HG02623 (cell line): ENCODE data around the gene GJA9.
"Not testable (repeated sequence)": the region's sequence is repeated elsewhere in the genome, so short reads cannot be mapped to it uniquely, and the experiment has no call there.

ENCODE experiments used
- ATAC-seq: cut with Tn5 transposase; IDR thresholded peaks from one replicate; pipeline ENCODE4 v1.9.1; 2021; ENCODE audit warnings: moderate library complexity; ENCODE audit not compliant: unreplicated experiment

GJA9 gene

GRCh38 chr1:38875811-38876210, 5.6 kb downstream of the GJA9 start:
- no peak for ATAC-seq

- ATAC-seq = peak; percentile 97
These were observed 8.1 kb downstream of the GJA9 start, which contains the start of gene MYCBP for GRCh38 chr1:38873027-38873969. Gene MYCBP (minus strand): TSS chr1:38873348. CDS start chr1:38873305, 43 bp downstream.

DNA sequence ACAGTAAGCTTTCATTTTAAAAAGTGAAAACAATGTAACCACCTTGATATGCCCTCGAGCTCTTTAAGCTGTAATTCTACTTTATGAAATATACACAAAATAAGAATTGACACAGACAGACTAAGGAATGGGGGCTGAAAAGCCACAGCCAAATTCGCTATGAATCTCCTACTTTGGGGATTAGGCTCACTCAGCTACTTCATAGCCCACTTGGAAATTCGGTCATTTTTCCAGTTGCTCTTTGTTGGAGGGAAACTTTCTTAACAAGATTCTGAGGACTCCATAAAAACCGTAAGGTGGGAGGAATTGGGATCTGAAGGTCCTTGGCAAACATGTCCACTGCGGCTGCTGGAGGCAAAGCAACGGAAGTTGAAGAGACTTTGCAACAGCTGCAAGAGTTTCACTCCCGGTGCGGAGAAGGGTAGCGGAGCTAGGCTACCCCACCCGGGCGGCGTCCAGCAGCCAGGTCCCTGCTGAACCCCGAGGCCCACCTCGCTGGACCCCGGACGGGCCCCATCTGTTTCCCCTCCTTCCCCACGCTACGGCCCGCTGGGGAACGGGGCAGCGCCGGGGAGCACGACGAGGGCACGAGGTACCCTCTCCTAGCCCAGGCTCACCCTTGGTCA, 8.9 kb downstream of the GJA9 start:
- ATAC-seq = peak; percentile 12

DNA sequence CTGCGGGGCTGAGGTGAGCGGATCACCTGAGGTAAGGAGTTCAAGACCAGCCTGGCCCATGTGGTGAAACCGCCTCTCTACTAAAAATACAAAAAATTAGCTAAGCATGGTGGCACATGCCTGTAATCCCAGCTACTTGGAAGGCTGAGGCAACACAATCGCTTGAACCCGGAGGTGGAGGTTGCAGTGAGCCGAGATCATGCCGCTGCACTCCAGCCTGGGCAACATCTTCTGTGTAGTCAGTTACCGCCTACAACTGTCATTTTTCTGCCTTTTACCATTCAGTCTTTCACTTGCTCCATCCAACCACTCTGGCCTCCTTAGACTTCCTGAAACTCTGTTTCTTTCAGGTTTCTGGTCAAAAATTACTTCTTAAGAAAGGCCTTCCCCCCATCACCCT, 10.4 kb downstream of the GJA9 start:
- no peak for ATAC-seq

DNA sequence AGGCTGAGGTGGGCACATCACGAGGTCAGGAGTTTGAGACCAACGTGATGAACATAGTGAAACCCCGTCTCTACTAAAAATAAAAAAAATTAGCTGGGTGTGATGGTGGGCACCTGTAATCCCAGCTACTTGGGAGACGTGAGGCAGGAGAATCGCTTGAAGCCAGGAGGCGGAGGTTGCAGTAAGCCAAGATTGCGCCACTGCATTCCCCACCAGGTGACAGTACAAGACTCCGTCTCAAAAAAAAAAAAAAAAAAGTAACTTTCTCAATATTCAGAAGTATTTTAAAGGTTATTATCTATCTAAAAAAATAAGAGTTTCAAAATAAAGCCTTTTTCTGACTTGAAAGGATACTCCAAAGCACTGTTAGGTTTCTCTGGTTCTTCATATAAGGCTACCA, 14.2 kb downstream of the GJA9 start:
- no peak for ATAC-seq

DNA sequence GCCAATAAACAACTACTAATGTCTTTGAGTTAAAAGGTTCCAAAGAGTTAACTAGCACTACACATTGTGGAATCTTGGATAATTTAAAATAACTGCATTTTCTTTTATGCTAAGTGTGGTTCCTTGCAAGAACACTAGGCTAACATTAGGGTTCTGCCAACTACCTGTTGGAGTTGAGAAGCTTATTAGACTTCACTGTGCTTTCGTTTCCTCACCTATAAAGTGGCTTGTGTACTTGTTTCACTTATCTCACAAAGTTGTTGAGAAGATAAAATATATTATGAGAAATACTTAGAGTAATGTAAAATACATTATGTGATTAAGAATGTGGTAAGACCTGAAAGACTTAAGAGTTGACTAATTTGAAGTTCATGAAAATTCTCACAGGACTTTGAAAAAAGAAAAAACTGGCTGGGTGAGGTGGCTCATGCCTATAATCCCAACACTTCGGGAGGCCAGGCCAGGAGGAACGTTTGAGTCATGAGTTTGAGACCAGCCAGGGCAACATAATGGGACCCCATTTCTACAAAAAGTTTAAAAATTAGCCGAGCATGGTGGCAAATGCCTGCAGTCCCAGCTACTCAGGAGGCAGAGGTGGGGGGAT, 16.2 kb downstream of the GJA9 start:
- no peak for ATAC-seq

DNA sequence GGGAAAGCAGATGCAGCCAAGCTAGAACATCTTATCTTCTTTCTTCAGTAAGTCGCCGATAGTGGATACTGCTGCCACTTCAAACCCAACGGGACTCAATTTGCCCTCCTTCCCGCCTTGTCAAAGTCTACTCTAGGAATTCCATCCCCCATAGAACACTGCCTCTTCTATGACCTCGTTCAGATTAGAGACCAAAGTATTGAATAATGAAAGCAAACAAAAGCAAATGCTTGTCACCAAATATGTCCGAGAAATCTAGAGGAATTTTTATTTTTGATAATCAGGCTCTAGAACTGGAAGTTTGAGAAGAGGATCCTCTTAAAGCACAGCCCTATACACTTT, 21.0 kb downstream of the GJA9 start:
- no peak for ATAC-seq

GRCh38 chr1:38859561-38860453, 21.6 kb downstream of the GJA9 start, which contains the start of gene RRAGC:
Gene RRAGC (minus strand): TSS chr1:38859772. CDS start chr1:38859646, 126 bp downstream.
- ATAC-seq = peak; percentile 89

- peak; percentile 23 for ATAC-seq
These were observed 22.4 kb downstream of the GJA9 start for GRCh38 chr1:38858833-38859560.

GRCh38 chr1:38852780-38853179, 28.6 kb downstream of the GJA9 start:
- ATAC-seq = no peak

DNA sequence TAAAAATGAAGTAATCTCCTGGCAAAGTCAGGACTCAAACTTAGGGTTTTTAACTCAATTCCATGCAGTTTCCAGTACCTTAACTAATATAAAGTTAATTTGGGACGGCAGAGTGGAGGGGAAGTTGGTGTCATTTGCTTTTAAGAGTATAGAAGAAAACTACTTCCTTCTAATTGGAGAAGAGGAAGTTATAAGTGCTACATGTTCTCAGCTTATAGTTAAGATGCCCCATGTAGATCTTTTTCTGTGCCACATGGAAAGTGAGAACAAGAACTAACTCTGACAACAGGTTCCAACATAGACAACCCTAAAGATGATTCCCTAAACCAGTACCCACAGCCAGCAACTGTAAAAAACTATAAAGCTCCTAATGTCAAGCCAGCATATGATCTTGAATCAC, 33.3 kb downstream of the GJA9 start:
- ATAC-seq = no peak

- no peak for ATAC-seq
These were observed 35.2 kb downstream of the GJA9 start for GRCh38 chr1:38846210-38846609.

GRCh38 chr1:38845088-38845487, 36.3 kb downstream of the GJA9 start:
- not testable (repeated sequence) for ATAC-seq

DNA sequence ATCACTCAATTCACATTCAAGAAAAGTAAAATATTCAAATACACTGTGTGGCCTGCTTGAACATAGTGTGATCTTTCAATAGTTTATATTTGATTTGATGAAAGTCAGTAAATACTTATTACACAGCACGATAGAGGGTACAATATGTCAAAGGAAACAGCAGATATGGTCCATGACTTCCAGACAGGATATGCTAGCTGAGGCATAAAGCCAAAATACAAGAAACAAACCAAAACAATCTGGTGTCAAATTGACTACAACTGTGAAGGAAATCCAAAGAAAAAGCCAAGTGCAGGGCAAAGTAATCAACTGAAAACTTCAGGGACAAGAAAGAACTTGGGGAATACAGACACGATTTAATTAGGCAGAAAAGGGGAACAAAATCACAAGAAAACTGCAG, 41.1 kb downstream of the GJA9 start:
- ATAC-seq = no peak

GRCh38 chr1:38839363-38839762, 42.0 kb downstream of the GJA9 start:
- ATAC-seq = no peak

DNA sequence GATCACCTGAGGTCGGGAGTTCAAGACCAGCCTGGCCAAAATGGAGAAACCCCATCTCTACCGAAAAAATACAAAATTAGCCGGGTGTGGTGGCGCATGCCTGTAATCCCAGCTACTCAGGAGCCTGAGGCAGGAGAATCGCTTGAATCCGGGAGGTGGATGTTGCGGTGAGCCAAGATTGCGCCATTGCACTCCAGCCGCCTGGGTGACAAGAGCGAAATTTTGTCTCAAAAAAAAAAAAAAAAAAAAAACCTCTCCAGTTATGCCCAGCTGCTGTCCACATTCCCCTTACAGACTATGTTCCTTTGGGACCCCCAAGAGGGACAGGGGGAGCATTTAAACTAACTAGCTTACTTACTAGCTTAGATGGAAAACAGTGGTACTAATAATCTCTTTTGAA, 45.1 kb downstream of the GJA9 start:
- ATAC-seq = not testable (repeated sequence)

DNA sequence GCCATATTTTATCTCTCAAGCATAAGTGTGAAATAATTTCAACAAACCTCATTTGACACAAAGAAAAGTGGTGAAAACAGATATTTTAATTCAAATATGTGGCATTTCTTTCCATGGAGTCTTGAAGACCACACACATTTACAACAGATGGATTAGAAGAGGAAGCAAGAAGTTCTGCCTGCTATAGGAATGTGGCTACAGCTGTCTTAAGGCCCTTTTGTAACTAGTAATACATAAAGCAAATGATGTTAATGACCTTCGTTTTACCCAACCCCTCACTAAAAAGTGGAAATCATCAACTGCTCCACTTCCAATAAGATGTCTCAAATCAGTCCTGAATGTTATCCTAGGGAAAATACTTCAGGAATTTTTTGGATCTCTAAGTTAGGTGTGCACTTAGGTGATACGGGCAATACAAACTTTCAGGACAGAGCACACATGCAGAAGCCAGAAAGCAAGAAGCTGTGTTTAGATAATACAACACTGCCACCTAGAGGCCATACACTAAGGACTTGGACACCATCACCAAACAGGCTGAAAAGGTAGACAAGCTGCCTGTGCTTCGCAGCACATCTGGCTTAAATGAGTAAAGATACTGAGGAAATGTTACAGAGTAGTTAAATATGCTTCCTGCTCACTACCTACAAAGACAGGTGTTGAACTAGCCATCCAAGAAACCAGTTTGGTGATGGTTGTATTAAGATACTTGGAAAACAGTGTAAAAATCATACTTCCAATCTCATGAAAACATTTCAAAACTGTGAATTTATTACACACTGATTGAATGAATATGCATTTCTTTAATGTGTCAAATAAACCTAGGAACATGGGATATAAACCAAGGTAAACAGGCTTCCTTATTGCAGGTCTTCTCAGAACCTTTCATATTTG, 46.2 kb downstream of the GJA9 start:
- no peak for ATAC-seq

DNA sequence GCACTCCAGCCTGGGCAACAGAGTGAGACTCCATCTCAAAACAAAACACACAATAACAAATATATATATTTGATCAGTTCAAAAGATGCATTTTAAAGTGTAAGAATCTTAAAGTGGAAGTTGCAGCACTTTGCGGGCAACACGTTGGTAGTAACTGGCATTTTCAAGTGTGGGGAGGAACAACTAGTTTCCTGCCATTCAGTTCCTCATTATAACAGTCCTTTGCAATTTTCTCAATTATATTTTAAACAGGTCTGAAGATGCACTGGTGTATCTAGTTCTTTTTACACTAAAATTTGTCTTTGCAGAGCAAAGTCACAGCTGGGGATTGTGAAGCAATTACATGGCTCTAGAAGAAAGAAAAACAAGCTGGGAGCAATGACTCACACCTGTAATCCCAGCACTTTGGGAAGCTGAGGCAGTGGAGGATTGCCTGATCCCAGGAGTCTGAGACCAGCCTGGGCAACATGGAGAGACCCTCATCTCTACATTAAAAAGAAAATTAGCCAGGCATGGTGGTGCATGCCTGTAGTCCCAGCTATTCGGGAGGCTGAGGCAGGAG, 47.1 kb downstream of the GJA9 start:
- no peak for ATAC-seq

DNA sequence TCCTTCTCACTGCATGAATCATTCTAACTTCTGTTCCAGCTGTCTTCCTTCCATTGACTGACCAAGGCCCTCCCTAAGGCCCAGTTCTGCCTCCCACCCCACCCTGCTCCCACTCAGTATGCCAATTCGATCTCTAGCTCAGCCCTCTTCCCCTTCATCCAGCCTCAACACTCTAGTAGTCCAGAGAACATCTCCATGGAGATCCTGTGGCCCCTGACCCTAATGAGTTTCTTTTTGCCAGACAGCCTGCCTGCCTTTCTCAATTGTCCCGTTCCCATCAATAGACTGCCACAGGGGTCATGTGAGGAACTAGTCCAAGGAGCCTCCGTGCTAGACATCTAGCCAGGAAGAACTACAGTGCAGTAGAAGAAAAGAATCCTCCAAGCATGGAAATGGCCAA, 48.2 kb downstream of the GJA9 start:
- no peak for ATAC-seq
